ENCODE data around the gene DAB2IP. TPM values are rescaled to one million over a fixed set of nuclear protein-coding genes. Genes with fewer than 3 reads are reported as not detected.

DAB2IP gene
- total RNA-seq, 2 donors from 2014 or later = 70.7 to 71.0 TPM

DNA sequence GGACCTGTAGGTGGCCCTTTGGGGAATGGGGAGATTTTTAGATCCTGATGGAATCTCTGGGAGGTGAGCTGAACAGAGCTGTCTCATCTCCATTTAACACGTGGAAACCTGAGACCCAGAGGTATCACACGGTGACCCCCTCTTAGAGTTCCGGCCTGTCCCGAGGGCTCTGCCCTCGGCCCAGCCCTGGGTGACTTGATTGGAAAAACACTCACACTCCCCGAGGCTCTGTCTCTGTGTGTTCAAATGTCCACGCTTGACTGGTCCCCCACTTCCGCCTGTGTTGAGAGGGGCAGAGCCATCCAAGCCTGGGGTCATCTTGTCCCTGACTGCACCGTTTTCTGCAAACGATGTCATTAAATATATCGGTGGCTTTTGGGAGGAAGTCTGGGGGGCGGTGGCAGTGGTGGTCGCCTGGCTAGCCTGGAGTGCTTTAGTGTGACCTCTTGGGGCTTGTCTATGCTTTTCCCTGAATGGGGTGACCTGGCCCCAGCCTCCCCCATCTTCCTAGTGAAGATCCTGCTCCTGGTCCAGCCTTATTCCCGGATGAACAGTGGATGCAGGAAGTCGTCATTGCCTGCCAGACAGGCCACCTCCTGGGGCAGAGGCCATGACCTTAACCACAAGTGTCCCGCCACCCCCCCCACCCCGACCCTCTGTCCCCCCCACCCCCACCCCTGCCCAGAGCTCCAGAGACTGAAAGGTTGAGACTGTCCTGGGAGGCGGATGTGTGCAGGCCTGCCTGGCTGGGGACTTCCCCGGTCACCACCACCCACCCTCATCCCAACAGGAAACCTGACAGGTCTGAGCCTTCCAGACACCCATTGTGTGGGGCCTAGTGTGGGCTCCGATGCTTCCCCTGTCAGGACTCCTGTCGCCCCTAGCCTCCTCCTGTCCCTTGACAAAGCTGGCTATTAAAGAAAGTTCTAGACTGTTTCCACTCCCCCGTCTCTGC is 5.3 kb upstream of the DAB2IP start:
- Histone ChIP-seq H3K4me1 (ENCODE audit: control insufficient read depth, insufficient read depth, low read length) (peaks cover 10% of the 10 kb centered on the region), H3K9me3 (ENCODE audit: control insufficient read depth, low read length) (no peaks in the 10 kb centered on the region), H3K27ac (ENCODE audit: low read depth, low read length) (no peak overlapping the region), H3K27me3 (ENCODE audit: control insufficient read depth, insufficient read depth, low read length, poor library complexity, severe bottlenecking) (no peaks in the 10 kb centered on the region), H3K36me3 (ENCODE audit: control insufficient read depth, insufficient read depth, low read length) (no peaks in the 10 kb centered on the region), H3K4me3 (ENCODE audit: low read length) (no peak overlapping the region), H3K9ac (ENCODE audit: extremely low read depth, low read length, poor library complexity, severe bottlenecking) (no peak overlapping the region)
- Mint-ChIP-seq H3K27me3 (ENCODE audit: insufficient read depth) (peaks cover 3% of the 10 kb centered on the region), H3K9me3 (no peaks in the 10 kb centered on the region), H3K27ac (no peak overlapping the region), H3K4me1 (peaks cover 34% of the 10 kb centered on the region), H3K36me3 (ENCODE audit: low read depth) (no peaks in the 10 kb centered on the region), H3K4me3 (no peak overlapping the region)
- TF ChIP-seq, protein P1, sequence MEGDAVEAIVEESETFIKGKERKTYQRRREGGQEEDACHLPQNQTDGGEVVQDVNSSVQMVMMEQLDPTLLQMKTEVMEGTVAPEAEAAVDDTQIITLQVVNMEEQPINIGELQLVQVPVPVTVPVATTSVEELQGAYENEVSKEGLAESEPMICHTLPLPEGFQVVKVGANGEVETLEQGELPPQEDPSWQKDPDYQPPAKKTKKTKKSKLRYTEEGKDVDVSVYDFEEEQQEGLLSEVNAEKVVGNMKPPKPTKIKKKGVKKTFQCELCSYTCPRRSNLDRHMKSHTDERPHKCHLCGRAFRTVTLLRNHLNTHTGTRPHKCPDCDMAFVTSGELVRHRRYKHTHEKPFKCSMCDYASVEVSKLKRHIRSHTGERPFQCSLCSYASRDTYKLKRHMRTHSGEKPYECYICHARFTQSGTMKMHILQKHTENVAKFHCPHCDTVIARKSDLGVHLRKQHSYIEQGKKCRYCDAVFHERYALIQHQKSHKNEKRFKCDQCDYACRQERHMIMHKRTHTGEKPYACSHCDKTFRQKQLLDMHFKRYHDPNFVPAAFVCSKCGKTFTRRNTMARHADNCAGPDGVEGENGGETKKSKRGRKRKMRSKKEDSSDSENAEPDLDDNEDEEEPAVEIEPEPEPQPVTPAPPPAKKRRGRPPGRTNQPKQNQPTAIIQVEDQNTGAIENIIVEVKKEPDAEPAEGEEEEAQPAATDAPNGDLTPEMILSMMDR (conservative IDR thresholded peaks at IDR 0.05) = no peak
- WGBS, 2 experiments (ENCODE audit: insufficient coverage in 1 of 2, insufficient read length in 1 of 2) = 82 to 86% methylated on average over 14 to 20 of the region's 22 CpGs
- no peak for DNase-seq

DNA sequence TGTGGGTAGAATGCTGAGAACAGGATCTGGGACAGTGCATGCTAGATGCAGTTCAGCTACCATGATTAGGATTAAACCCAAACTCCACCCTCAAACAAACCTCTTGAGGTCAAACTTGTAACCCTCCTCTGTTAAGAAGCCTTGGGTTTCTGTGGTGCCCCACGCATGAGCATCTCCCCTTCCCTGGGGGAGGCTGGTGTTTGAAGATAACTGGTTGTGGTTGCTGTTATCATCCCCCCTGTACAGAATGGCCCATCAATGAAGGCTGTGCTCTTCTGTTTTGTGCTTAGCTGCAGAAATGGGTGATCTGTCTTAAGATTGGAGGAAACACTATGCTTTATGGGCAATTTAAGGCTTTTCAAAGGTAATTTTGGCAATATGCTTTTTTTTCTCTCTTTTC is 4.4 kb upstream of the DAB2IP start:
- H3K4me3 Mint-ChIP-seq = no peak overlapping the region
- Histone ChIP-seq H3K9me3 (ENCODE audit: control insufficient read depth, low read length) (no peaks in the 10 kb centered on the region), H3K4me3 (ENCODE audit: low read length) (no peak overlapping the region), H3K27ac (ENCODE audit: low read depth, low read length) (no peak overlapping the region), H3K9ac (ENCODE audit: extremely low read depth, low read length, poor library complexity, severe bottlenecking) (no peak overlapping the region), H3K27me3 (ENCODE audit: control insufficient read depth, insufficient read depth, low read length, poor library complexity, severe bottlenecking) (no peaks in the 10 kb centered on the region), H3K4me1 (ENCODE audit: control insufficient read depth, insufficient read depth, low read length) (peaks cover 10% of the 10 kb centered on the region), H3K36me3 (ENCODE audit: control insufficient read depth, insufficient read depth, low read length) (no peaks in the 10 kb centered on the region)
- no peak overlapping the region for H3K27ac Mint-ChIP-seq
- no peaks in the 10 kb centered on the region for H3K36me3 Mint-ChIP-seq (ENCODE audit: low read depth)
- H3K4me1 Mint-ChIP-seq = peaks cover 35% of the 10 kb centered on the region
- H3K27me3 Mint-ChIP-seq (ENCODE audit: insufficient read depth) = peaks cover 3% of the 10 kb centered on the region
- TF ChIP-seq, protein P1 (conservative IDR thresholded peaks at IDR 0.05) = no peak
- no peaks in the 10 kb centered on the region for H3K9me3 Mint-ChIP-seq
- 78% methylated on average over 1 of the region's 1 CpG; no CpG with 5 or more reads in 1 of the 2 experiments for WGBS, 2 experiments (ENCODE audit: insufficient coverage in 1 of 2, insufficient read length in 1 of 2)
- no peak for DNase-seq

DNA sequence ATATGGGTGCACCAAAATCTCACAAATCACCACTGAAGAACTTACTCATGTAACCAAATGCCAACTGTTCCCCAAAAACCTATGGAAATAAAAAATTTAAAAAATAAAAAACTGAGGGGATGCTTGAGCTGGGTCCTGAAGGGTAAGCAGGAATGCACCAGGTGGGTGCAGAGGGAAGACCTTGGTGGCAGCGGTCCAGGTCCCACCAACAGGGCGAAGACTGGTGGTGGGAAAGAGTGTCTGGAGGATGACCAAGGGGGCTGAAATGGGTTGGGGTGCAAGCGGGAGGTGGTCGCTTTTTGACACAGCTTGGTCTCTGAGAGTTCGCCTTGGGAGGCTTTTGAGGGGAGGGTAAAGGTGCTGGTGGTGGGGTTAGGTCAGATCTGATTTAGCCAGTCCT is 3.3 kb upstream of the DAB2IP start:
- 96 to 100% methylated on average over 1 to 4 of the region's 5 CpGs for WGBS, 2 experiments (ENCODE audit: insufficient coverage in 1 of 2, insufficient read length in 1 of 2)
- Mint-ChIP-seq H3K9me3 (no peaks in the 10 kb centered on the region), H3K36me3 (ENCODE audit: low read depth) (no peaks in the 10 kb centered on the region), H3K4me3 (no peak overlapping the region), H3K4me1 (peaks cover 43% of the 10 kb centered on the region), H3K27ac (no peak overlapping the region), H3K27me3 (ENCODE audit: insufficient read depth) (peaks cover 3% of the 10 kb centered on the region)
- H3K36me3 ChIP-seq (ENCODE audit: control insufficient read depth, insufficient read depth, low read length) = no peaks in the 10 kb centered on the region
- H3K27ac ChIP-seq (ENCODE audit: low read depth, low read length) = no peak overlapping the region
- H3K9ac ChIP-seq (ENCODE audit: extremely low read depth, low read length, poor library complexity, severe bottlenecking) = no peak overlapping the region
- no peaks in the 10 kb centered on the region for H3K9me3 ChIP-seq (ENCODE audit: control insufficient read depth, low read length)
- H3K4me3 ChIP-seq (ENCODE audit: low read length) = no peak overlapping the region
- peaks cover 10% of the 10 kb centered on the region for H3K4me1 ChIP-seq (ENCODE audit: control insufficient read depth, insufficient read depth, low read length)
- no peaks in the 10 kb centered on the region for H3K27me3 ChIP-seq (ENCODE audit: control insufficient read depth, insufficient read depth, low read length, poor library complexity, severe bottlenecking)
- TF ChIP-seq, protein P1 (conservative IDR thresholded peaks at IDR 0.05) = no peak
- DNase-seq = no peak
